Stimulated activated CD4-positive, alpha-beta T cell treated with anti-CD3 and anti-CD28 coated beads, Interleukin-15, amount 100 ng/mL, for 1 hour (primary cell): ENCODE results near the gene CUL4A.
"Not testable (repeated sequence)": the region's sequence is repeated elsewhere in the genome, so short reads cannot be mapped to it uniquely, and the experiment has no call there.

Source experiments
- DNase-seq, 2 donors: peaks; one replicate each; pipeline ENCODE4 v3.0.0-alpha.2; 2020; ENCODE audit warnings: low read depth in 1 of 2, low spot score in 1 of 2

CUL4A gene

DNA sequence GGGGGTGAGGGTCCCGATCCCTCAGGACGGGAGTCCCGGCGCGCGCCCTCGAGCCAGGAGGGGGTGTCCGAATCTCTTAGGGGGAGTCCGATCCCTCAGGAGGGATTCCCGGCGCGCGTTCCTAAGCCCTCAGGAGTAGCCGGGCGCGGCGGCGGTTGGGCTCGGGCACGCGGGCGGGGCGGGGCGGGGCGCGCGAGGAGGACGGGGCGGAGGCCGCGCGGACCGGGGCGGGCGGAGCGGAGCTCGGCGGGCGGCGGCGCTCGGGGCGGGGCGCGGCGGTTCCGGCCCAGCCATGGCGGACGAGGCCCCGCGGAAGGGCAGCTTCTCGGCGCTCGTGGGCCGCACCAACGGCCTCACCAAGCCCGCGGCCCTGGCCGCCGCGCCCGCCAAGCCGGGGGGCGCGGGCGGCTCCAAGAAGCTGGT is at the start of gene CUL4A:
TSS of gene CUL4A (plus strand) at position 278 of the 423 bp plus-strand sequence. CDS start at position 293, 15 bp downstream.
- DNase-seq: peak; percentile 48 to 74

DNA sequence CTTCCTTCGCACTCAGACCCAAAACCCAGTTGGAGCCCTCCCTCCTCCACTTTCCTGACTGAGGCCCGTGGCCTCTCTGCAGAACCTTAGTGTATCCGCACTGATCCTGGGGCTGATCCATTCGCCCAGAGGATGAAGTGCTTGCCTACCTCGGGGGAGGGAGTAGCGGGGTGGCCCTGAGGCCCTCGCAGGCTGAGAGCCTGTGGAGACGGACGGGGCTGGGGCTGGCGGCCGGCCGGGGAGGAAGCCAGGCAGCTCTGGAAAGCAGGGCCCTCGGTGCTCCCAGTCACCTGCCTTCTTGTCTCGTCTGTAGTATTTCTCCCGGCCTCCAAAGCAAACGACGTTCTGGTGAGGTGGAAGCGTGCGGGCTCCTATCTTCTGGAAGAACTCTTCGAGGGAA is 49.7 kb upstream of the CUL4A start:
- no peak for DNase-seq

DNA sequence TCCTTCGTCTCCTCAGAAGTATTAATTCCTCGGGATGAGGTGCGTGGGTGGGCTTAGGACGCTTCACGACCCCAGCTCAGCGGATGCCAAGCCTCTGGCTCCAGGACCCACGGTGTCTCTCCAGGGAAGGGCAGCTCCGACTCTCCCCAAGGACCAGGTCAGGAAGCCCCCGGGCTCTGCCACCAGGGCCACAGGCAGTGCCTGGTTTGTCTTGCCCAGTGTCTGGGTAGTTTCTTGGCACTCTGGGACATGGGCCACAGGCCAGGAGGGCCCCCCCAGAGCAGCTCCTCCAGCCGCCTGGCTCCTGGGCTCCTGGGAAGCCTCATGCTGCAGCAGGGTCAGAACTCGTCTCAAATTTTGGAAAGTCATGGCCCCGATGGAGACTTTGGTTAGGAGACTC is 48.4 kb upstream of the CUL4A start:
- no peak for DNase-seq

DNA sequence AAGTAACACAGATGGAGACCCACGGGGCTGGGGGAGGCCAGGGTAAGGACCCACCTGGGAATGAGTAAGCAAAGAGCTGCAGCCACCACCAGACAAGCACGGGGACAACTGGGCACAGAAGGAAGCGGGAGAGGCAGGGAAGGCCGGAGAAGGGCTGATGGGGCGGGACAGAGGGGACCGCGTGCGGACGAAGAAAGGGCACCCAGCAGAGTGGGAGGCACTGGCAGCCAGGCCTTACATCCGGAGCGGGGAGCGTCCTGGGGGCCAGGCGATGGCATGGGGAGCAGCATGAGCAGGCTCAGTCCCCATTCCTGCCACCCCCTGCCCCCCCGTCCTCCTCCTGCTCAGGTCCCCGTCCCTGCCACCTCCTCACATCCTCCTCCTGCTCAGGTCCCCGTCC is 48.0 kb upstream of the CUL4A start:
- DNase-seq: no peak

GRCh38 chr13:113161975-113162374 is 47.4 kb upstream of the CUL4A start:
- not testable (repeated sequence) for DNase-seq

DNA sequence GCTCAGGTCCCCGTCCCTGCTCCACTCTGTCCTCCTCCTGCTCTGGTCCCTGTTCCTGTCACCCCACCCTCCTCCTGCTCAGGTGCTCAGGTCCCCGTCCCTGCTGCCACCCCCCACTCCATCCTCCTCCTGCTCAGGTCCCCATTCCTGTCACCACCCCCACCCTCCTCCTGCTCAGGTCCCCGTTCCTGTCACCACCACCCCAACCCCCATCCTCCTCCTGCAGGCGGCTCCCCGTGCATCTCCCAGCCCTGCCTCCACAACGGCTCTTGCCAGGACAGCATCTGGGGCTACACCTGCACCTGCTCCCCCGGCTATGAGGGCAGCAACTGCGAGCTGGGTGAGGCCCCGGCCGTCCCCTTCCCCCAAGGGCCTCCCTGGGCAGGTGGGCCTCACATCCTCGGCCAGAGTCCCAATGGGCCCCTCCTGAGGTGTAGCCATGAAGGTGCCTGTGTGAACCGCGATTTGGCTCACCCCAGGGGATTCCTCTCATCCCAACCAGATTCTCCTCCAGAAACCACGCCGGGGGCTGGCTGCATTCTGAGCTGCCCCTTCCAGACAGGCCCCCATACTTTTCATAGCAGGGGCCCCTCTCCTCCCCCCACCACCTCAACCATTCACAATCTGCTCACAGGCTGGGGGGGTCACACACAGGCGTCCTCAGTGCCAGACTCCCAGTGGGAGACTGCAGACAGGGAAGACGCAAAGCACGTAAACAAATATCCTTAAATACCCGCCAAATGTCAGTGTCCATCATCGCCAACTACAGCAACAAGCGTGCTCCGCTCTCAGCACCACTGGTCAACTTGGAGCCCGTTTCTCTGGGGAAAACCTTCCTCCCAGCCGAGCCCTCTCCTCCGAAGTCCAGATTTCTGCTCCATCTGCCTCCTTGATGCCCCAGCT is 46.4 kb upstream of the CUL4A start:
- DNase-seq: no peak

GRCh38 chr13:113164492-113164891 is 44.9 kb upstream of the CUL4A start:
- DNase-seq: no peak

DNA sequence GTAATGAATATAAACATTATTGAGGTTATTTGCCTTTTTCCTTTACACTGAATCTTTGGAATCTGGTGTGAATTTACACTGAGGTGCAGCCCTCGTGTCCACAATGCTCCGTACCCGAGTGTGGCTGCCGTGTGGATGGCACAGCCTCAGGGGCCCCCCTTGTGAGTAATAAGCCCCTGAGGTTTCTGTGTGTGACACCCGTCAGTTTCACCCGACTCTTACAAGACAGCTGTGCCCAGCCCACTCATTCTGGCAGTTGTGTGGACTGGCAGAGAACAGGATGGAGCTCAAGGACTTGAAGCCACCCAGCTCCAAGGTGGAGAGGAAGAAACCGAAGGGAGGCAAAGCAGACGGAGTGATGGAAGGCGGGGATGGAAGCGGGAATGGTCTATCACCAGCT is 43.1 kb upstream of the CUL4A start:
- DNase-seq: no peak

GRCh38 chr13:113166681-113167080 is 42.7 kb upstream of the CUL4A start:
- DNase-seq: no peak

DNA sequence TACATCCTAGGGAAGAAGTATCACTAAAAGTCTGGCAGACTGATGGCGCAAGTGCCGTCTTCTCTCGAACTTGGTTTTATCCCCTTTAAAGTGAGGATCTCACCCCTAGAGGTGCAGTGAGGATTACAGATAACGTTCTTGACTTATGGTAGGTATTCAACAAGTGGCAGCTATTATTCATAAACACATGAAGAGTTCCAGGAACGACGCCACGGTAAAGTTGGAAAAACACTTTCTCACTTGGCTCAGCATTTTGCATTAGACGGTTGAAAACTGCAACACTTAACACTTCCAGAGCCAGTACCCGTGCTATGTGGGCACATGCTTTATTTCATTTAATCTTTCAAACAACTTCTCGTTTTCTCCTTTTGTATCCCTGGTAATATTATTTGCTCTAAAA is 42.3 kb upstream of the CUL4A start:
- DNase-seq: no peak

DNA sequence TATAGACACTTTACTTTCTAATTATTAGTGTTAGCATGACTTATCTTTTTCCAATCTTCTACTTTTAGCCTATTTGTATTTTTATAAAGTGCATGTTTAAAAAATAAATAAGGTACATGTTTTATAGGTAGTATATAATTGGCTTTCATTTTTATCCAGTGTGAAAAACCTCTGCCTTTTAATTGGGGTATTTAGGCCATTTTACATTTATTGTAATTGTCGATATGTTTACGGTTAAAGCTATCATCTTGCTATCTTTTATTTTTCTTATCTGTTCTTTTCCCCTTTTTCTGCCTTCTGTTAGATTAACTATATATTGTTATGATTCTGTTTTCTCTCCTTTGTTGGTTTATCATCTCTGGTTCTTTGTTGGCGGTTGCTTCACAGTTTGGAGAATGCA is 41.8 kb upstream of the CUL4A start:
- no peak for DNase-seq

DNA sequence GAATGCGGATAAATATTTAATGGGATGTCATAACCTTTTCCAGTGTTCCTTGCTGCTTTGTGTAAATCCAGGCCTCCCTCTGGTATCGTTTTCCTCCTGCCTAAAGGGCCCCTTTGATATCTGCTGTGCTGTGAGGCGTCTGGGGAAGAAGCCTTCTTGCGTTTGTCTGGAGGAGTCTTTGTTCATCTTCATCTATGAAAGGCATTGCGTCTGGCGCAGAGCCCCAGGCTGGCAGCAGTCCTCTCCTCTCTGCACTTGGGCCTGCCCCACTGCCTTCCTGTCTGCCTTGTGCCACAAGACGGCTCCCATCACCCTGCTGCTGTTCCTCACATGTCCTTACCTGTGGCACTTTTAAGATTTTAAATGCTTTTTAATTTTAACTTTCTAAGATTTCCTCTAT is 41.2 kb upstream of the CUL4A start:
- DNase-seq: no peak

- DNase-seq: no peak
These were observed 39.8 kb upstream of the CUL4A start for GRCh38 chr13:113169277-113170272.

DNA sequence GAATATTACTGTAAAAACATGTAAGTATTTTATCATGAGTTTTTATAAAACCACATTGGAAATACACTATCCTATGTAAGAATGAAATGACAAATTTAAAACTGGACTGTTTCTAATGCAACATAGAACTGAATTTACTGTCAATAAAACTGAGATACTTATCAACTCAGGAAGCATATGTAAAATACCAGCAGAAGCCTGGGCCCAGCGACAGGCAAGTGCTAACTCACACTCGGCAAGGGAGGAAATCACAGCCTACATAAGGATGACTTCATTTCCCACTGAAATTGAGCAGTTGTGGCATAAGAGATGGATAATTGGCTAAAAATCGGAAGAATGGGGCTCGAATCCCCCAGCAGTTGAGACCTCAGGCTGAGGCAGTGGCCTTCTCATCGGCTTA is 38.9 kb upstream of the CUL4A start:
- no peak for DNase-seq

DNA sequence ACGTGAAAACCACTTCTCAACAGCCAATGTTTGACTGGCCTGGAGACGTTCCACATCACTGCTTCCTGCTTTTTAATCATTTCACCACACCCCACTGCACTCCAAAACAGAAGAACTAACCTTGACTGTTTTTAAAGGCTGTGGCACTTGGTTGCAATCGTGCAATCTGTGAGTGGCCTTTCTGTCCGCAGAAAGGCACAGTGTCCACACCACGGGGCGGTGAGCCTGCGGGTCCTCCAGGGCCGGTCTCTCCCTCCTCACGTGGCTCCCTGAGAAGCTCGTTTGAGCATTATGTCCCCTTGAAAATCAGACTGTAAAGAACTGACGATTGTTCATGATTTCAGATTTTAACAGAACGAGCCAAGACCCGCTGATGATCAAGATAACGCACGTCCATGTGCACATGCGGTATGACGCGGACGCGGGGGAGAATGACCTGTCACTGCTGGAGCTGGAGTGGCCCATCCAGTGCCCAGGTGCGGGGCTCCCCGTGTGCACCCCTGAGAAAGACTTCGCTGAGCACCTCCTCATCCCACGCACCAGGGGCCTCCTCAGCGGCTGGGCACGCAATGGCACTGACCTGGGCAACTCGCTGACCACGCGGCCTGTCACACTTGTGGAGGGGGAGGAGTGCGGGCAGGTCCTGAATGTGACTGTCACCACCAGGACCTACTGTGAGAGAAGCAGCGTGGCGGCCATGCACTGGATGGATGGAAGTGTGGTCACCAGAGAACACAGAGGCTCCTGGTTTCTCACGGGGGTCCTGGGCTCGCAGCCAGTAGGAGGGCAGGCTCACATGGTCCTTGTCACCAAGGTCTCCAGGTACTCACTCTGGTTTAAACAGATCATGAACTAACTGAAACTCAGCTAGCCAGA is 37.9 kb upstream of the CUL4A start:
- no peak for DNase-seq

- no peak for DNase-seq
These were observed 36.9 kb upstream of the CUL4A start for GRCh38 chr13:113172419-113172926.

GRCh38 chr13:113176280-113176679 is 33.1 kb upstream of the CUL4A start:
- no peak for DNase-seq

GRCh38 chr13:113176822-113177221 is 32.6 kb upstream of the CUL4A start:
- DNase-seq: no peak

DNA sequence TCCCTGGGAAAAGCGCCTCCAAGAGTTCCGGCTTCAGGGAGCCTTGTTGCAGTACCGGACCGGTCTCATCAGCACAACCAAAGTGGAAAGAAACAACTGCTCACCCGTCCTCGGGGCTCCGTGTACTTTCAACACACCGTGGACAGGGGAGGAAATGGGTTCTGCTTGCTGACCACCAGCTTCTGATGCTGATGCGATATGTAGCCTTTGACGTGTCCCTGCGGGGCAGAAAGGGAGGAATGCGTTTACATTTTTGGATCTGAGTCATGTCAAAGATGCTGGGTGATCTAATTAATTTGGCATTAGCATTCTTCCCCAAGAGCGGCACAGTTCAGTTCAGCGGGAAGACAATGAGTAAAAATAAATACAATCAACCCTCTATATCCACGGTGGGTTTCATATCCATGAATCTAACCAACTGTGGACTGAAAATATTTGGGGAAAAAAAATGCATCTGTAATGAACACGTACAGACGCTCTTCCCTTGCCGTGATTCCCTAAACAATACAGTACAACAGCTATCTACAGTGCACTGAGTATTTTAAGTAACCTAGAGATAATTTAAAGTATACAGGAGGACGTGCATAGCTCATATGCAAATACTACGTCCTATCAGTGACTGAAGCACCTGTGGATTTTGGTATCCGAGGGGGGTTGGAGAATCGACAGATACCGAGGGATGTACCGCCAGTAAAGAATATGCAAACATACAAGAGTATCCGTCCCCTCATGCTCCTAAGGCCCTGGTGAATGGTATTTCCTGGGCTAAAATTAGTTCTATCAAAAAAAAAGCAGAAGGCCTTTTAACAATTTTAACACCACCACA is 31.1 kb upstream of the CUL4A start:
- no peak for DNase-seq

DNA sequence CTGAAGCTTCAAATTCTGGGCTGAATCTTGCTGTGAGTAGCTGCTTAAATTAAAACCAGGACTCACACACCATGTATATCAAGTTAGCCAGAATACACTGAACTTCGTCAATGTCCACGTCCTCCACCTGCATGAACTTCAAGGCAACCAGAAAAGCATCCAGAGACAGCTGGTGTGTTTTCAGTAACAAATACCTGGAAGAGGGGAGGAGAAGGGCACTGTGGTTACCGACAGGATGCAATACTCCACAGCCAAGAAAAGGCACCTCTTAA is 30.6 kb upstream of the CUL4A start:
- DNase-seq: no peak
